Right atrium auricular region (tissue), 2 donors: Measurements from ENCODE around the gene AACS. TPM values are rescaled to one million over a fixed set of nuclear protein-coding genes. Genes with fewer than 3 reads are reported as not detected.

Experiments used
- DNase-seq: peaks from one replicate; pipeline ENCODE4 v3.0.0-alpha.2; 2019; ENCODE audit warnings: low spot score
- H3K27ac ChIP-seq, 2 donors: fragments of 200-600 bp; sonication (generic); 1 replicate in 1 of 2; 2 replicates in 1 of 2; pipeline ENCODE4 v1.5.1; 2016 to 2019
- H3K27me3 ChIP-seq, 2 donors: fragments of 200-600 bp; sonication (generic); one replicate each; pipeline versions ENCODE4 v1.5.1 to v1.6.0; 2017 to 2019
- H3K36me3 ChIP-seq: fragments of 200-600 bp; sonication (generic); one replicate; pipeline ENCODE4 v1.5.1; 2016
- H3K4me1 ChIP-seq, 2 donors: fragments of 200-600 bp; sonication (generic); one replicate each; pipeline versions ENCODE4 v1.5.1 to v1.6.0; 2017 to 2019
- H3K4me3 ChIP-seq, 2 donors: fragments of 200-600 bp; sonication (generic); 1 replicate in 1 of 2; 2 replicates in 1 of 2; pipeline ENCODE4 v1.5.1; 2017 to 2019; ENCODE audit warnings: mild to moderate bottlenecking in 1 of 2, moderate library complexity in 1 of 2
- H3K9me3 ChIP-seq, 2 donors: fragments of 200-600 bp; sonication (generic); one replicate each; pipeline ENCODE4 v1.5.1; 2019
- CTCF ChIP-seq, 2 donors: fragments of 200-600 bp; sonication (generic); IDR thresholded peaks; one replicate each; pipeline ENCODE4 v1.5.1; 2019; ENCODE audit warnings: antibody characterized with exemption in 2 of 2
- total RNA-seq, 2 donors: library from RNA; depleted of rRNA; stranded (reverse); fragments of >200 nt; gene quantifications; one replicate each; pipeline ENCODE4 v1.1.0, GENCODE V29; 2016

AACS gene
- 10 to 100 TPM in 1 of 2 donors, 1 to 10 TPM in 1; 7.4 to 11.7 TPM for total RNA-seq

DNA sequence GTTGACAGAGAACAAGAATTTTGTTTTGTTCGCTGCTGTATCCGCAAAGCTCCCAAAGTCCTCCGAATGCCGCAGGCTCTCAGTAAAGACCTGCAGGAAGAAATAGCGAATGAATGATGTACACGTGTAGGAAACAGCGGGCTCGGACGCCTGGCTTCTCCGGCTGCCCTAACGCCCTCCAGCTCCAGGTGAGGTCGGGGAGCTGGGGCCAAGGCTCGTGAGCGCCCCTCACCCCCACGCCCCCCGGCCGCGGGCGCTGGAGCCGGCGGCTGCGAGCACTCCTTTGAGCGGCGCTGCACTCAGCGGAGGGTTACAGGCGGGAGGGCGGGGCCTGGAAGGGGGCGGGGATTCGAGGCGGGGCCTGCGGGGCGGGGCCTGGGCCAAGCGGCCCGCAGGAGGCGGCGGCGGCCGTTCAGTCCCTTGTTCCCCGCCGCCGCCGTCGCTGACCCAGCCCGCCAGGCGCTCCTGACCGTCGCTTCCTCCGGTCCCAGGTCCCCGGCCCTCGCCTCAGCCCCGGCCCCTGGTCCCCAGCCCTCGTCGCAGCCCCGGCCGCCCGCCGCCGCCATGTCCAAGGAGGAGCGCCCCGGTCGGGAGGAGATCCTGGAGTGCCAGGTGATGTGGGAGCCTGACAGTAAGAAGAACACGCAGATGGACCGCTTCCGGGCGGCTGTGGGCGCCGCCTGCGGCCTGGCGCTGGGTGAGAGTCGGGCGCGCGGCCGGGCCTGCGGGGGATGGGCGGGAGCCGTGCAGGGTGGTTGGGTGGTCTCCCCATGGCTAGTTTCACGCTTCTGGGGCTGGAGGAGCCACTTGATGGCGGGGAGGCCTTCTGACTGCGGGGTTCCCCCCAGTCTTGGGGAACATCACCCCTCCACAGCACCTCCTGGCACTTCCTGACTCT, at the start of gene AACS:
AACS (plus strand) TSS at position 415 of the 898 bp plus-strand sequence; CDS start at position 565, 150 bp downstream.
- H3K36me3 ChIP-seq = no peaks in the 10 kb centered on the region
- peaks cover 0 to 36% of the 10 kb centered on the region in 2 donors for H3K4me1 ChIP-seq
- peak within 1 kb of the TSS; percentile 70 to 81 for H3K27ac ChIP-seq
- H3K9me3 ChIP-seq = no peaks in the 10 kb centered on the region
- no peak for TF ChIP-seq CTCF (IDR thresholded peaks at IDR 0.05)
- peak; percentile 69 for DNase-seq
- H3K27me3 ChIP-seq = no peaks in the 10 kb centered on the region
- peak within 1 kb of the TSS; percentile 75 to 90 for H3K4me3 ChIP-seq

DNA sequence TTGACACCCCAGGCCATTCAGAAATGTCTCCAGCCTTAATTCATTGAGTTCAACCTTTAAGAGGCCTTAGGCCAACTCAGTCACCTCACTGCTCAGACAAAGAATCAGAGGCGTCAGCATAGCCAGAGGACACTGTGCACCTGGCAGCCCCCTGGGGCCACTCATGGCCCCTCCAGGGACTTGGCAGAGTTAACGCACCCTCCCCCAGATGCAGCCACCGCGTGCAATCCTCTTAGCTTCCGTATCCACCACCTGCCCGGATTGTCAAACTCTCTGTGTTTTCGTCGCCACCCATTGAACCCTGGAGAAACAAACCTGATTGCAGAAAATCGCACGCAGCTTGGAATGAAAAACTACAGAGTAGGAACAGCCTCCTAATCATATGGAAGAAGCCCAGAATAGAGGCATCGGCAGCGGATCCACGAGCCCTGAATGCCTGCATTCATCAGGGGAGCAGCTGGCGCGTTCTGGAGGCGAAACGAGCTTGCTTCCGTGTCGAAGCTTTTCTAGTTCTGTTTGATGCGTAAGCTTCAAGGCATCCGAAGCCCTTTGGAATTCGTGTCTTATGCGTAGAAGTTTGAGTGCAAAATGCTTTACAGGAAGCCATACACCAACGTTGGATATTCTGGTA, 49.4 kb upstream of the AACS start:
- no peaks in the 10 kb centered on the region for H3K27me3 ChIP-seq
- no peaks in the 10 kb centered on the region for H3K9me3 ChIP-seq
- no peak overlapping the region for H3K4me3 ChIP-seq
- H3K4me1 ChIP-seq = no peaks in the 10 kb centered on the region
- no peak overlapping the region for H3K27ac ChIP-seq
- no peaks in the 10 kb centered on the region for H3K36me3 ChIP-seq
- DNase-seq = no peak
- TF ChIP-seq CTCF (IDR thresholded peaks at IDR 0.05) = no peak

DNA sequence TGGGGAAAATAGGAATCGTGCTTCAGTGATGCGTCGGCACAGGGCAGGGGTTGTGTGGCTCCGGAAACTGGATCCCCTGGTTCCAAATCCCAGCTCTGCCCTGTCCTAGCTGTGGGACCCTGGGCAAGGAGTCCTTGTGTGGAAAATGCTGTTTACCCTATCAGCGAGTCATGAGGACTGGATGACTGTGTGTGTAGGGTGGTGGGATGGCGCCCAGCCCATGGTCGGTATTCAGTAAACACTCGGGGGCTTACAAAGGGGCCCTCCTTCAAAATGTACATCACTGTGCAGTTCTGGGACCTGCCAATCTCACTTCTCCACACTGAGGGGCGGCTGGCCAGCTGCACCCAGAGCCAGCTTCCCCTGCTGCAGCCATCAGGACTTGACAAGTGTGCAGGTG, 47.4 kb upstream of the AACS start:
- Histone ChIP-seq H3K36me3 (no peaks in the 10 kb centered on the region), H3K4me3 (no peak overlapping the region), H3K27me3 (no peaks in the 10 kb centered on the region), H3K27ac (no peak overlapping the region), H3K4me1 (no peaks in the 10 kb centered on the region), H3K9me3 (no peaks in the 10 kb centered on the region)
- no peak for TF ChIP-seq CTCF (IDR thresholded peaks at IDR 0.05)
- no peak for DNase-seq

GRCh38 chr12:125018356-125018755, 46.9 kb upstream of the AACS start:
- no peaks in the 10 kb centered on the region for H3K27me3 ChIP-seq
- DNase-seq = no peak
- no peak overlapping the region for H3K27ac ChIP-seq
- no peak overlapping the region for H3K4me3 ChIP-seq
- no peak for TF ChIP-seq CTCF (IDR thresholded peaks at IDR 0.05)
- no peaks in the 10 kb centered on the region for H3K4me1 ChIP-seq
- no peaks in the 10 kb centered on the region for H3K9me3 ChIP-seq
- H3K36me3 ChIP-seq = no peaks in the 10 kb centered on the region

DNA sequence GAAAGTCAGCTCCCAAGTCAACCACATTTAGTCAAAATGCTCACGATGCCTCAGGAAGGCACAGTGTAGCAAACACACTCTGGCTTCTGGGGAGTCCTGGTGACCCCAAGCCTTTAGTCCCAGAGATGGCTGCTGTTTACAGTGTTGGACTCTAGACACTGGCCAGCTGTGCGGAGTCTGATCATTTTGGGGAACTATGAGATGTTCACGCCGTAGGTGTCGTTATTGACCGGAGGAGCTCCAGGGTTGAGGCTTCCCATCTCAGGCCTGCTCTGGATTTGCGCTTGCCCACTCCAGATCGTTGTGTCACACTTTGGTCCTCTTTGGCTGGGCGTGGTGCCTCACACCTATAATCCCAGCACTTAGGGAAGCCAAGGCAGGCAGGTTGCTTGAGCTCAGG, 44.1 kb upstream of the AACS start:
- no peaks in the 10 kb centered on the region for H3K4me1 ChIP-seq
- no peak overlapping the region for H3K27ac ChIP-seq
- TF ChIP-seq CTCF (IDR thresholded peaks at IDR 0.05) = no peak
- peaks cover 4% of the 10 kb centered on the region for H3K36me3 ChIP-seq
- no peaks in the 10 kb centered on the region for H3K9me3 ChIP-seq
- no peak for DNase-seq
- H3K4me3 ChIP-seq = no peak overlapping the region
- no peaks in the 10 kb centered on the region for H3K27me3 ChIP-seq
